GM18505 (cell line): Measurements from ENCODE around the gene NHSL2.
"Not testable (repeated sequence)": the region's sequence is repeated elsewhere in the genome, so short reads cannot be mapped to it uniquely, and the experiment has no call there.

Source experiments
- ATAC-seq: cut with Tn5 transposase; IDR thresholded peaks from one replicate; pipeline ENCODE4 v1.9.1; 2021; ENCODE audit not compliant: unreplicated experiment
- POLR2A ChIP-seq: IDR thresholded peaks from 4 replicates; pipeline ENCODE4 v1.6.1; 2011; ENCODE audit warnings: borderline replicate concordance; ENCODE audit not compliant: insufficient read depth, insufficient read length; ENCODE audit errors: extremely low read depth

NHSL2 gene

DNA sequence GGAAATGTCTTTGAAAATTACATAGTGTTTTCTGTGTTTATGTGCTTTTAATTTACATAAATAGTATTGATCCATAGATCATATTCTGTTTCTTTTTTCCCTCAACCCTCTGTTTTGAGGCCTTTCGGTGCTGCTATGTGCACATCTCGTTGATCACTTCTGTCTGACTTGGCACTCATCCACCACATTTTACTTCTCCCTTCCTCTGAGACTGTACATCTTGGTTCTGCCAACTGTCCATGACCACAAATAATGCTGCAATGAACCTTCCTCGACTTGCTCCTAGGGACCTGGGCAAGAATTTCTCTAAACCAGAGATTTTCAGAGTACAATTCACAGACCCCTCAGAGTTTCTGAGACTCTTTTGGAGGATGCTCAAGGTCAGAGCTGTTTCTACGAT lies 146.7 kb downstream of the NHSL2 start:
- no peak for TF ChIP-seq POLR2A
- ATAC-seq = no peak

DNA sequence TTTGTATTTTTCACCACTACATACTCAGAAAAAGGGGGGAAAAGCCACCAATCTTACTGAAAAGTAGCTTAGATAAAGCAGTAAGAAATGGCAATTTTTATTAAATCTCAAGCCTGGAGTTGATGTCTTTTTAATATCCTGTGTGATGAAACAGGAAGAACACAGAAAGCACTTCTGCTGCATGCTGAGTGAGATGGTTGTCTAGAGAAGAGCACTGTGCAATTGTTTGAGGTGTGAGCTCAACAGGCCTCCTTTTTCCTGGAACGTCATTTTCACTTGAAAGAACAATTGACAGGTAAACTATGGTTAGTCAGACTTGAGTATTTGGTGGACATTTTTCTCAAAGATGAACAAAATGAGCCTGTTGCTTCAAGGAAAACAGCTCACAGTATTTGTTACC lies 147.2 kb downstream of the NHSL2 start:
- ATAC-seq = no peak
- TF ChIP-seq POLR2A = no peak

DNA sequence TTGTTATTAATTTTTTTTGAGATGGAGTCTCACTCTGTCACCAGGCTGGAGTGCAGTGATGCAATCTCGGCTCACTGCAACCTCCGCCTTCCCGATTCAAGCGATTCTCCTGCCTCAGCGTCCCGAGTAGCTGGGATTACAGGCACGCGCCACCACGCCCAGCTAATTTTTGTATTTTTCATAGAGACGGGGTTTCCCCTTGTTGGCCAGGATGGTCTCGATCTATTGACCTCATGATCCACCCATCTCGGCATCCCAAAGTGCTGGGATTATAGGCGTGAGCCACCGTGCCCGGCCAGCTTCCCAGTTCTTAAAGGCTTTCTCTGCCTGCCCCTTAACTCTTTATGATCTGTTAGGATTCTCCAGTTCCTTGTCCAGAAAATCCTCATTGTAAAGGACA lies 147.7 kb downstream of the NHSL2 start:
- ATAC-seq = not testable (repeated sequence)

DNA sequence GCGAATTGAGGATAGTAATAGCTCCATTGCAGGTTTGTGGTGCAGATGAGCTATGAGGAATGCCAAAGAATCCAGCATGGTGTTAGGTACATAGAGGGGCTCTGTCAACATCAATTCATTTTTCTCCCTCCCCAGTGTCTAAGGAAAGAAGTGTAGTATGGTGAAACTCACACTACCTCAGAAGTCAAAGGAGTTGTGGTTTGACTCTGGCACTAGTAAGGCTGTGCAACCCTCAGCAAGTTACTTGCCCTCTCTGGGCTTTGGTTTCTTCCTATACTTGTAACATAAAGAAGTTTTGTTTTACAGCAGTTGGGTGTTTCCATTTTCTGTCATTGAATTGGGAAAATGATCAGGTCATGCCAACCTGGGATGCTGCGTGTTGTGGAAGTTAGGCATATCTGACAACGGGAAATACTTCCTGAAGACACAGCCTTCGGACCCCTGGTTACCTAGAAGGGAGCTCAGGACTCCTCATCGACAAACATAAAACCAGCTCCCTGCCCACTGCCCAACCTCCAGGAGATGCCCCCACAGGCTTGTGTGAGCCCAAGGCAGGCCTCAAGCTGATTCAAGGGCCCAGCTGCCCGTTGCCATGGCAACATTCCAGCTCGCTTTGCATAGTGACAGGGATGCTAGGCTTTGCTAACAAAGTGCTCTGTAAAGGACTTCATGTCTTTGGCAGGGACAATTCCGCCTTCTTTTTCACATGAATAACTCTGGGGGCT lies 149.7 kb downstream of the NHSL2 start:
- no peak for ATAC-seq
- TF ChIP-seq POLR2A = no peak

DNA sequence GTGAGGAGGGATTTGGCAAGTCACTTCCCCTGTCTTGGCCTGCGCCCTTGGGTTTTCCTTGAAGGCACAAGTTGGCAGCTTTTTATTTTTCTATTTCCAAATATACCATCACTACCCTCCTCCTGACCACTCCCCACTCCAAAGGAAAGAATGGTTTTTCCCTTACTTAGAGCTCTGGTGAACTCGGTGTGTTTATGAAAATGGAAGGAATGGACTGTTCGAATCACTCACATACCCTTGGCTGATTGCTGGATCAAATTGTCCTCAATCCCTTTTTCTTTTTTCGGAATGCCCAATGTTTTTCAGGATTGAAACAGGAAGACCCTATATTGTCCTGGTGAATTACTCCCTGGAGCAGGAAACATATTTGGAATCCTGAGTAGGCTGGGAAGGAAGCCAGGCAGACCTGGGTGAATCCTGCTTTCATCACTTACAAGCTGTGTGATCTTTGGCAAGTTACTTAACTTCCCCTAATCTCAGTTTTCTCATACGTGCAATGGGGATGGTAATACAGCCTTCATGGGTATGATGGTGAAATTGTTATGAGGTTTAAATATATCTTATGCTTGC lies 150.4 kb downstream of the NHSL2 start:
- no peak for ATAC-seq

DNA sequence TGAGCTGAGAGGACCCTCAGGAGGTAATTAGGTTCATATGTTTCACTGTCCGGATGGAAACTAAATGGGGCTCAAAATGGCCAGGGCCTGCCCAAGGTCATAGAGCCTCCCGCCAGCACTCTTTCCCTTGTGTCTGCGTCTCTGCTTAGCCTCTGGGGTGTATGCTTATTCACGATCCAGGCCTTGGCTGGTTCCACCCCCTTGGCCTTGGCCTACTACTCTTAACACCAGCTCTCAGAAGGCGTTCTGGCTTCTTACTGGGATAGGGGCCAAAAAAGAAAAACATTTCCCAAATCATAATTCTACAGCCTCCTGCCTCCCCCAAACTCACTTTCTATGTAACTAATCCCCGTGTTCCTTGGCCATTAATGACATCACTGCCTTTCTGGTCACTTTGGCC lies 152.3 kb downstream of the NHSL2 start:
- no peak for ATAC-seq
- TF ChIP-seq POLR2A = no peak

More for the DNA sequence above, 150.4 kb downstream of the NHSL2 start:
- no peak for TF ChIP-seq POLR2A

DNA sequence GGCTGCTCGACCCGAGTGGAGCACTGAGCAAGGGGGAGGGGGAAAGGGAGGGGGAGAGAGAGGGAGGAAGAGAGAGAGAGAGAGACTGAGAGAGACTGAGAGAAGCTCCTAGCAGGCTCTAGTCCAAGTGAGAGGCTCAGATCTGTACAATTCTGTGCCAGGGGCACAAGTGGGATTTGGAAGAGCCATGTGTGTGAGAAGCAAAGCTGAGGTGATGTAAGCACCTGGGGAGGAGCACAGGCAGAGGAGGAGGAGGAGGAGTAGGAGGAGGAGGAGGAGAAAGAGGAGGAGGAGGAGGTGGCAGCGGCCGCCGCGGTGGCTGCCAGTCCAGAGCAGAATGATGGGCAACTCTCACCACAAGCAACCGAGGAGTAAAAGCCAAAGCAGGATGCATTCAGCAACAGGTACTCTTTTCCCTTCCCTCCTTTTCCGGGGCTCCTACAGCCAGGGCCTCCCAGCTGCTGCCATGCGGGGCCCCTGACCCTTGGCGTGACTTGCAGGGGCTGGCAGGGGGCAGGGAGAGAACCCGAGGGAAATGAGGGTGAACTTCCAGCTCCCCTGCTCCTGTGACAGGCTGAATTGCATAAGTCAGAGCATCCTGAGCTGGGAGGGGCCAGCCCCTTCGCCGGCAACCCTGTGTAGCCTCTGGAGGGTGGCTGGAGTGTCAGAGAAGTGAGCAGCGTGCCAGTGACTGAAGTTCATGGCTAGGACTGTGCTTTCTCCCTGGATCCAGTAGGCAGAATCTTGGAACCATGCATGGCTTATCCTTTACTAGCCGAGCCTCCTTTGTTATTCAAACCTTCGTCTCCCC lies 158.9 kb downstream of the NHSL2 start:
- TF ChIP-seq POLR2A = no peak

DNA sequence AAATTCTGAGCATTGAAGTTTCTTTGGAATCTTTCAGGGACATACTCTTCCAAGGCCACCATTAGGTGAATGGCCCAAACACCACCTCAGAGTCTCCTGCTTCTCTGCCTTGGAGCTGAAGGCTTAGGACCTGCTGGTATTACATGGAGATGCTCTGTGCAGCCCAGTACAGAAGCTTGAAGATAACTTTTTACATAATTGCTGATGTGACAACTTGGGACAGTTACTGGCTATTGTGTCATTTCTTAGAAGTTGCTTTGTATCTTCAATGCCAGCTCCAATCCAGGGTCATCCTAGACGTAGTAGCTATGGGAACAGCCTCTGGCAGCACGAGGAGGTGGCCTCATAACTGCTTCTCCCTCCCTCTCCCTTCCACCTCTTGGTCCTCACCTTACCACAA lies 160.6 kb downstream of the NHSL2 start:
- no peak for ATAC-seq
- TF ChIP-seq POLR2A = no peak

More for the DNA sequence above, 158.9 kb downstream of the NHSL2 start:
- no peak for ATAC-seq

DNA sequence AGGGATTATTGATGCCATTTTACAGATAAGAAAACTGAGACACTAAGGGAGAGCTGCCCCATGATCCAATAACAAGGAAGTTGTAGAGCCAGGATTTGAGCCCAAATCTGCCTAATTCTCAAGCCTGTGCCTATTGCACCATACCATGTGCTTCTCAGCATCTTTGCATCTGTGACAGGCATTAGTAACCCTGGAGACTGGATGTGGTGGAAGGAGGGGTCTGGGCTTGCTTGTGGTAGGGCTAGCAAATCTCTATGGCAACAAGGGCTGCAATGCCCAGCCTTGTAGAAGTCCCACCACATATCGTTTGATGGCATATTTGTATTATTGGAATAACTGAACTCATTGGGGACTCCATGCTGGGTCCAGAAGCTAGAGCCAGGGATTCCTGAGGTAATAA lies 163.0 kb downstream of the NHSL2 start:
- no peak for TF ChIP-seq POLR2A
- ATAC-seq = no peak

DNA sequence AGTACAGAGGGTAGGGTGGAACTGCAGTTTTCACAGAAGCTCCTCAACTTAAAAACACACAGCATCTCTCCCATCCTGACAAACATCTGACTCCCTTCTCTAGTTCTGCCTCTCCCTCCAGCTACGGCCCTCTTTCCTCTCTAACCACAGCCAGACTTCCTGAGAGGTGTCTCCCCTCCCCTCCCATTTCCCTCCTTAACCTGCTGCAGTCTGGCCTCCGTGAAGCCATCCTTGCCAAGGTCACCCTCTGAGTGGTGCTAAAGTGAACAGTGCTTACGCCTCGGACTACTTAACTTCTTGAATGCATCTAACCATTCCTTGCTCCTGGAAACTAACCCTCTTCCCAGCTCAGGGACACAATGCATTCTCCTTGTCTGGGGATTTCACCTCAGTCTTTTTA lies 167.8 kb downstream of the NHSL2 start:
- no peak for TF ChIP-seq POLR2A
- no peak for ATAC-seq

DNA sequence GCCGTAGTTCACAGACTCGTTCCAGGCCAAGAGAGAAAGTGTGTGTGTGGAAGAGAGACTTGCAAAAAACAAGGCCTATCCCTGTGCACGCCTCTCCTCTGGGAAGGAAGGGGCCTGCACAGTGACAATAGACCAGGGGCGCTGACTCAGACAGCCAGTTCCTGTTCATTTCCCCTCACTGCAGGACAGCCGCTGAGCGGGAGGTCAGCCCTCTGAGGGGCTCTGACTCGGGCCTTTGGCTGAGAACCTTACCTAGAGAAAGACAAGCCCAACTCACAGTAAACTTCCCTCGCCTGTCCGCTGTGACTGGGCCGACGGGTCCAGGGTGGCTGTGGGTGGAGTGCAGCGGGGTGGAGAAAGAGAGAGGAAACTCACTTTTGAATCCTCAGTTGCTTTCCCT lies 169.0 kb downstream of the NHSL2 start:
- ATAC-seq = no peak
- no peak for TF ChIP-seq POLR2A

DNA sequence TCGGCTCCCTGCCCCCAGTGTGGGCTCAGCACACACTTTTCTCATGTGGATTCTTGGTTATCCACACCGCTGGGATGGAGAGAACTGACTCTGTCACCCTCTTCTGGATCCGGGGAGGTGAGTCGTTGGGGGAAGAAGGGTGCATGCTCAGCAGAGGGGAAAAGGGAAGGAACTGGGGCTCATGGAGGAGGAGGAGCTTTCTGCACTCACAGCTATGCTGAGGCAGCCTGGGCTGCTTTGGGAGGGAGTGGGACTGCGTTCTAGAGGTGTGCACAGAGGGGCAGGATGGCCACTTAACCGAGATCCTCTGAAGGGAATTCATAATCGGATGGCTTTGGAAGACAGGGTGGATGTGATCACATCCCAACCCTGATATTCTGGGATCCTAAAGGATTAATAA lies 169.5 kb downstream of the NHSL2 start:
- no peak for ATAC-seq
- no peak for TF ChIP-seq POLR2A

DNA sequence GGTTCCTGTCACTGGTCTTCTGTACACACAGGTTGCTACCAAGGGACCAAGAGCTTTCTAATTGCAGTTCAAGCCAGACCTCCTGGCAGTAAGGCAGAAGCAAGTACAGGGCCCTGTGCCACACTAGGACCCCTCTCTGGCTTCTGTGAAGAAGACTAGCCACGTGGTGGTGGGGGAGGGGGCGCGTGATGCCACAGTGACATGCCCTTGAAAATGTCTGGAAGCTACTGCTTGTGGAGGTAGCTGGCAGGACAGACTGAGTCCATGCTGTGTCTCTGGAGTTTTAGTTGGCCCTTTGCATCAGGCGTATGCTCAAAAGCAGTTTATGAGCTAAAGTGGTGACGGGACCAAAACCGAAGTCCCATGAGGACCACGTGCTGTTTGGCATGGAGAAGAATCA lies 170.2 kb downstream of the NHSL2 start:
- ATAC-seq = no peak

DNA sequence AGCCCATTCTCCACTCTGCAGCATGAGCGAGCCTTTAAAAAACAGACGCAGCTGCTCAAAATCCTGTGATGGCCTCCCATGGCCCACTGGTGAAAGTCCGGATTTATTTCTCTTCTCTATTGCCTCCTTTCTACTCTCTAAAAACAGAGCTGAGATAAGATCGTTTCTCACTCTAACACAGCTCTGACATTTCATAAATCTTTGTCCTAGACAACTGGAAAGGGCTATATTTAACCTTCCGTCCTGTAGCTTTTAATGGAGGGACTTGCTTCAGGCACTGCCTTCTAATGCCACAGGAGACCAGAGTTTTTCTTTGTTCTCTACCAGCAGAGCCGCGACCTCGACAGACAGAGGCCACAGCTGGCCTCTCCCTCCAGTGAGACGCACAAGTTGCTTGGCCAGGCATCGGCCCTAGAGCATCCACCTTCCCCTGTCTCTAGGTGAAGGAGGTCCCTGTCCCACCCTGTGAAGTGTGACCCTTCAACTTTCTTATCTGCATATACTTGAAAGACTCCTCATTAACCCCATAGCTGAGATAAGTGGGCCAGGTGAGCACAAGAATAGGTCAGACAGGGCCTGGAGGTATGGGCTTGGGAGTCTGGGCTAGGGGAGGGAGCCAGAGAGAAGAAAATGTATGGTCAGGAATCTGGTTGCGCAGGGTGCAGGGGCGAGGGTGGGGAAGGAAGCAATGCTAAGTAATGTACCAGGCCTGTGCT lies 171.1 kb downstream of the NHSL2 start:
- ATAC-seq = no peak
- no peak for TF ChIP-seq POLR2A

More for the DNA sequence above, 170.2 kb downstream of the NHSL2 start:
- TF ChIP-seq POLR2A = no peak

DNA sequence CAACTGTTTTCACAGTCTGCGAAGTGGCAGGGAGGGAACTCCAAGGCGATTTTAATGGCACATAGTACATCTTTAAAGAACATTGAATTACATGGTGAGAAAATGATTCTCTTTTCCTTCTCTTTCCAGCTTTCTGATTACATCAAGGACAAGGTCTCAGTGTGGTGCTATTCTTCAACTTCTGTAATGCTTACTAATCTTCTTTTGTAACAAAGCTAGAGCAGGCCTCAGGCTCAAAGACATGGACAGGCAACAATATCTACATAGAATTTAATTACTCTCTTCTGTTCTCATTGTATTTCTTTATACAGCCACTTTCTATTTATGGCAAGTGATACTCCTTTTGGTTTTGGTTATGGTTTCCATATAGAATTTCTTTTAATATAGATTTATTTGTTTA lies 172.6 kb downstream of the NHSL2 start:
- TF ChIP-seq POLR2A = no peak
- ATAC-seq = no peak
